Activated CD4-positive, CD25-positive, alpha-beta regulatory T cell treated with anti-CD3 and anti-CD28 coated beads, Interleukin-2, amount 50 U/mL, for 72 hours (primary cell): Measurements from ENCODE around the gene RBMX.

Source experiments
- DNase-seq: peaks from one replicate; pipeline ENCODE4 v3.0.0; 2021

RBMX gene

DNA sequence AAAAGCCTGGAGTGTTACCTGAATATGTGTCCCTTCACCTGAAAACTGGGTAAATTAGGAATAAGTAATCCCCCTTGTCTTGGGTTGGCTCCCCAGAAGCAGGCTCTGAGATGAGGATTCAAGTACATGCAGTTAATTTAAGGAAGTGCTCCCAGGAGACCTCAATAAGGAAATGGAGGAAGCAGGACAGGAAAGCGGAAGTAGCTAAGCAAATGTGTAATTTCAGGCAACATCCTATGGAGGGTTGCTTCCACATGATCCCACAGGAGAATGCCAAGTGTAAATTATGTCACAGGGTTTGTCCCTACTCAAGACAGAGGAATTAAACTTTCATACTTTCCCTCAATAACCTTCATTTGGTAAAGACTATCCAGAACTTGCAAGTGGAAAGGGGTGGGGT is 51.7 kb downstream of the RBMX start:
- DNase-seq, result no peak

GRCh38 chrX:136827026-136827425 is 53.5 kb downstream of the RBMX start:
- DNase-seq, result no peak

GRCh38 chrX:136825771-136826170 is 54.8 kb downstream of the RBMX start:
- DNase-seq, result no peak
